HG02852 (cell line): ENCODE data around the gene TUBA1A.
"Not testable (repeated sequence)": the region's sequence is repeated elsewhere in the genome, so short reads cannot be mapped to it uniquely, and the experiment has no call there.

Experiments used
- ATAC-seq: cut with Tn5 transposase; IDR thresholded peaks from one replicate; pipeline ENCODE4 v1.9.1; 2021; ENCODE audit warnings: mild to moderate bottlenecking, moderate library complexity; ENCODE audit not compliant: unreplicated experiment

The TUBA1A gene

DNA sequence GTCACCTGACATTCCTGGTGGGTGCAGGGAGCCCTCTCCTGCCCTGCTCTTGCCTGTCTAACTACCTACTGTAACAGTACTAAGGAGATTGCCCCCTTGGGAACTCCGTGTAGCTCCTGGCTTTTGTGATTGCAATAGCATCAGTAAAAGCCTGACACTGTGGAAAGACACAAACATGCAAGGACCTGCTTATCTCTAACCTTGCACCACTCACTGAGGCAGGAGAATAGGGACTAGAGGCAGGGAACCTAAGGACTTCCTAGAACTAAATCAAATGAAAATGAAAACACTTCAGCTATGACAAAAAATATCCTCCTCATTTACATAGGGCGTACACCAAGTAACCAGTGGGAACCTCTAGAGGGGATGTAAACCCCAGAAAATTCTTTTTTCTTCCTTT lies 28.5 kb downstream of the TUBA1A start:
- peak; percentile 51 for ATAC-seq

DNA sequence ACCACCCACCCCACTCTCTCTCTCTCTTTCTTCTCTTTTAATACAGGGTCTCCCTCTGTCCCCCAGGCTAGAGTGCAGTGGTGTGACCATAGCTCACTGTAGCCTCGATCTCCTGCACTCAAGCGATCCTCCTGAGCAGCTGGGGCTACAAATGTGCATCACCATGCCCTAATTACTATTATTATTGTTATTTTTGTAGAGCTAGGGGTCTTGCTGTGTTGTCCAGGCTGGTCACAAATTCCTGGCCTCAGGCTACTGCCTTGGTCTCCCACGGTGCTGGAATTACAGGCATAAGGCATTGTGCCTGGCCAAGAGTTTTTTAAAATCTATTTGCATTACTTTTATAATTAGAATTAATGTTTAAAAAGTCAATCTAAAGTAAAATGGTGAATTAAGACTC lies 34.7 kb downstream of the TUBA1A start:
- no peak for ATAC-seq

DNA sequence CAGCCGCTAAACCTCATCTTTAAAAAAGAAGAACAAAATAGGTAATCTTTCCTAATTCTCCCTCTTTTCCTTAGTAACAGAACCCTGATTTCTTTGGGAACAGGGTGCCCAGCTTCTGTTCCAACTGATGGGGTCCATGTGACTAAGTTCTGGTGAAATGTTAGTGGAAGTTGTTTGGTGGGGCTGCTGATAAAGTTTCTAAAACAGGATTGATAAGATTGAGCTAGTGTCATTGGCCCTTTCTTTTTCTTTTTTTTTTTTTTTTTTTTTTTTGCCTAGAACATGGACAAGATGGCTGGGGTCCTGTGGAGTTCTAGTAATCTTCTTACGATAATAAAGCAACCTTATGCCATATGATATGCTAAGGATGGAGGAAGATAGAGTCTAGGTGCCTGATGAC lies 41.5 kb downstream of the TUBA1A start:
- no peak for ATAC-seq

DNA sequence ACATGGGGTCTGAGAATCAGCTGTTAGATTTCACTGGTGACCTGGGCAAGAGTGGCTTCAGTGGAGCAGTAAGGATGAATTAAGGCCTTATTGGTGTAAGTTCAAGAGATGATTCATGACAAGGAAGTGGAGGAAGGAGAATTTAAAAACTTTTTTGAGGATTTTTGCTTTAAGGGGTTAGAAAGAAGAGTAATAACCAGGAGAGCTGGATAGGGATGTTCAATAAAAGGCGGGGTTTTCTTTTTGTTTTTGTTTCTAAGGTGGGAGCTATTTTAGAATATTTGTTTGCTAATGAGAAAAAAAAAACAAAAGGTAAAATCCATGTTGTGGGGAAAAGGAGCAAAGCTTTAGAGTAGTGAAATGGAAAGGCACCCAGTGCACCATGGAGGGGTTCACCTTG lies 42.5 kb downstream of the TUBA1A start:
- no peak for ATAC-seq

DNA sequence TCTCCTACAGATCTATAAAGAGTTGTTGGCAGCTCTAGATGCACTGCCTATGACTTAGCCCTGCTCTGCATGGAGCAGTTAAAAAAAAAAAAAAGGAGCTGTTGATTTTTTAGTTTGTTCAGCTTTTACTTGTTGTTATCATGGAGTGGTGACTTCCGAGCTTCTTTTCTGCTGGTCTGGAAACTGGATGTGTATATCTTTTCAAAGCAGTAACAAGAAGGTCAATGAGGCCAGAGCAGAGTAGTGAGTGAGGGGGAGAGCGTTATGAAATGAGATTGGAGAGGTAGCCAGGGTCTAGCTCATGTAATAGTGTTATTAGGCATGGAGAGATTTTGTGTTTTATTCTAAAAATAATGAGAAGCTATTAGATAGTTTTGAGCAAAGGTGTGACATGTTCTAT lies 44.5 kb downstream of the TUBA1A start:
- ATAC-seq: no peak

DNA sequence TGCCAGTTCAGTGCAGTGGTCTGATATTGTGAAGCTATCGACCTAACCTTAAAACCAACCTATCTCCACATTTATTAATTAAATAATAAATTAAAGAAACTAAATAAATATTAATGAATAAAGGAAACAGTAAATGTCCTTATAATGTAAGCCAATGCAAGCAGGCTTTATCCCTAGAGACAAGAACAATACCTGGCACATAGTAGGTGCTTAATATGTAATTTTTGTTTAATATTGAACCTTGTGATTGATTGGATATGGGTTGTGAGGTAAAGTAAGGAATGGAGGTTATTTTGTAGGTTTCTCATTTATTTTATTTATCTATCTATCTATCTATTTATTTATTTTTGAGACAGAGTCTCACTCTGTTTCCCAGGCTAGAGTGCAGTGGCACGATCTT lies 49.9 kb downstream of the TUBA1A start:
- no peak for ATAC-seq

DNA sequence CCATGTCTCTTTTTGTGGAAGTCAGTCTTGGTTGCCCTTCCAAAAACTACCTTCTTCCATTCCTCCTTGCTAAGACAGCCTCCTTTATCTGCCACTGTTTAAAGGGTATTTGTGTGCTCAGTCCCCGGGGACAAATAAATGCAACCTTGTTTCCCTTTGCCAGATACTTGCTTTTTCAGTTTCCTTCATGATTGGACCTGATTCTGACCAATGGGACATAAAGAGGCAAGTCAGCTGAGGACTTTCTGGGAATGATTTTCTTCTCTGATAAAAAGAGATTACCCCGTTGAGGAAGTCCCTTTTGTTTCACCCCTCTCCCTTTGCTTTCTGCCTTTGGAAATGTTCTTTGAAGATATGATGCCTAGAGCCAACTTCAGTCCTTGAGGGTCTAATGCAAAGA lies 50.3 kb downstream of the TUBA1A start:
- no peak for ATAC-seq

DNA sequence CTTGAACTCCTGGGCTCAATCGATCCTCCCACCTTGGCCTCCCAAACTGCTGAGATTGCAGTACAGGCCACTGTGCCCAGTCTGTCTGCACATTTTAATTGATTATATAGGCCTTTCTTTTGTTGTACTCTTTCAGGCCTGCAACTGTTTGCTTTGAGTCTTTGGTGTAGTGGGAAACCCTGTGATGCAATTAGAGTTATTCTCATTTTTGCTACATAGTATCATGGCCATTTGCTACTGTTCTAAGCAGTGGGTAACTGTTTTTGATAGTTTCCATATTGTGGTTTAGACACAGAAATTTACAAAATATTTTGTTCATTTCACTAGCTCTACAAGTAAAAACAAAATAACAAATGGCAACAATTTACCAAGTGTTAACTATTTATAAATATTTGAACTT lies 51.4 kb downstream of the TUBA1A start:
- no peak for ATAC-seq

DNA sequence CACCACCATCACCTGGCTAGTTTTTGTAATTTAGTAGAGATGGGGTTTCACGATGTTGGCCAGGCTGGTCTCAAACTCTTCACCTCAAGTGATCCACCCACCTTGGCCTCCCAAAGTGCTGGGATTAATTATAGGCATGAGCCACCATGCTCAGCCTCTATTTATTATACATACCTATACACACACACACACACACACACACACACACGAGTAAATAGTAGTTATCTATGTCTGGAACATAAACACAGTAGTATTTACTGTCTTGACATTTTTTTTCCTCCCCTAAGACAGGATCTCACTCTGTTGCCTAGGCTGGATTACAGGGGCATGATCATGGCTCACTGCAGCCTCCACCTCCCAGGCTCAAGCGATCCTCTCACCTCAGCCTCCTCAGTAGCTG lies 51.9 kb downstream of the TUBA1A start:
- ATAC-seq: not testable (repeated sequence)
